Measurements from ENCODE around the gene WDR47.
"Not testable (repeated sequence)": the region's sequence is repeated elsewhere in the genome, so short reads cannot be mapped to it uniquely, and the experiment has no call there.

The WDR47 gene

DNA sequence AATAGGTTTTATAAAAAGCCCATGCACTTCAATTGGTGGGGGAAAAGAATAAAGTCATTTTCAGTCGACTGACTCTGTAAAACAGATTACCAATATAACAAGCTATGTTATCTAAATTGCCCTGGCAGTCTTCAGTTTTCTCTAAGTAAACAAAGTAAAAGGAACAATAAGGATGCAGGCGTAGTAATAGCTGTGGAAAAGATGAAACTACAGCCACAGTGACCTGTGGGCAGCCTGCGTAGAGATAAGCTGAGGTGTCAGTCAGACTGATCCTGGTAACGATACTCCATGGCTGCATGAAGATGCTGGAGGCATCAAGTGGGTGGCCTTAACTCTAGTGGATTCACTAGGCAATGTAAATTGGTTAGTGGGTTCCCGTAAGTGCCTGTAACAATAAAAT is 108.0 kb downstream of the WDR47 start:
- TF ChIP-seq, protein P1, sequence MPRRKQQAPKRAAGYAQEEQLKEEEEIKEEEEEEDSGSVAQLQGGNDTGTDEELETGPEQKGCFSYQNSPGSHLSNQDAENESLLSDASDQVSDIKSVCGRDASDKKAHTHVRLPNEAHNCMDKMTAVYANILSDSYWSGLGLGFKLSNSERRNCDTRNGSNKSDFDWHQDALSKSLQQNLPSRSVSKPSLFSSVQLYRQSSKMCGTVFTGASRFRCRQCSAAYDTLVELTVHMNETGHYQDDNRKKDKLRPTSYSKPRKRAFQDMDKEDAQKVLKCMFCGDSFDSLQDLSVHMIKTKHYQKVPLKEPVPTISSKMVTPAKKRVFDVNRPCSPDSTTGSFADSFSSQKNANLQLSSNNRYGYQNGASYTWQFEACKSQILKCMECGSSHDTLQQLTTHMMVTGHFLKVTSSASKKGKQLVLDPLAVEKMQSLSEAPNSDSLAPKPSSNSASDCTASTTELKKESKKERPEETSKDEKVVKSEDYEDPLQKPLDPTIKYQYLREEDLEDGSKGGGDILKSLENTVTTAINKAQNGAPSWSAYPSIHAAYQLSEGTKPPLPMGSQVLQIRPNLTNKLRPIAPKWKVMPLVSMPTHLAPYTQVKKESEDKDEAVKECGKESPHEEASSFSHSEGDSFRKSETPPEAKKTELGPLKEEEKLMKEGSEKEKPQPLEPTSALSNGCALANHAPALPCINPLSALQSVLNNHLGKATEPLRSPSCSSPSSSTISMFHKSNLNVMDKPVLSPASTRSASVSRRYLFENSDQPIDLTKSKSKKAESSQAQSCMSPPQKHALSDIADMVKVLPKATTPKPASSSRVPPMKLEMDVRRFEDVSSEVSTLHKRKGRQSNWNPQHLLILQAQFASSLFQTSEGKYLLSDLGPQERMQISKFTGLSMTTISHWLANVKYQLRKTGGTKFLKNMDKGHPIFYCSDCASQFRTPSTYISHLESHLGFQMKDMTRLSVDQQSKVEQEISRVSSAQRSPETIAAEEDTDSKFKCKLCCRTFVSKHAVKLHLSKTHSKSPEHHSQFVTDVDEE (CRISPR knock-in tag; IDR thresholded peaks at IDR 0.05) = no peak
- TF ChIP-seq, protein P2, sequence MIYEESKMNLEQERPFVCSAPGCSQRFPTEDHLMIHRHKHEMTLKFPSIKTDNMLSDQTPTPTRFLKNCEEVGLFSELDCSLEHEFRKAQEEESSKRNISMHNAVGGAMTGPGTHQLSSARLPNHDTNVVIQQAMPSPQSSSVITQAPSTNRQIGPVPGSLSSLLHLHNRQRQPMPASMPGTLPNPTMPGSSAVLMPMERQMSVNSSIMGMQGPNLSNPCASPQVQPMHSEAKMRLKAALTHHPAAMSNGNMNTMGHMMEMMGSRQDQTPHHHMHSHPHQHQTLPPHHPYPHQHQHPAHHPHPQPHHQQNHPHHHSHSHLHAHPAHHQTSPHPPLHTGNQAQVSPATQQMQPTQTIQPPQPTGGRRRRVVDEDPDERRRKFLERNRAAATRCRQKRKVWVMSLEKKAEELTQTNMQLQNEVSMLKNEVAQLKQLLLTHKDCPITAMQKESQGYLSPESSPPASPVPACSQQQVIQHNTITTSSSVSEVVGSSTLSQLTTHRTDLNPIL (CRISPR knock-in tag; IDR thresholded peaks at IDR 0.05; ENCODE audit: low read depth) = no peak
- TF ChIP-seq OSR1 (CRISPR knock-in tag; IDR thresholded peaks at IDR 0.05) (no peak), ZNF8 (CRISPR knock-in tag; IDR thresholded peaks at IDR 0.05) (no peak)
- ATAC-seq = no peak

- not testable (repeated sequence) for ATAC-seq
Measured at GRCh38 chr1:108927565-108927964, 114.3 kb downstream of the WDR47 start.

GRCh38 chr1:108925920-108926319 is 116.0 kb downstream of the WDR47 start:
- ATAC-seq = no peak
- no peak for TF ChIP-seq ZFP30 (CRISPR knock-in tag; IDR thresholded peaks at IDR 0.05)
- no peak for TF ChIP-seq ESRRG (CRISPR knock-in tag; IDR thresholded peaks at IDR 0.05)
- TF ChIP-seq PPARA (CRISPR knock-in tag; IDR thresholded peaks at IDR 0.05; ENCODE audit: borderline replicate concordance) = no peak
- TF ChIP-seq ZFP3 (CRISPR knock-in tag; IDR thresholded peaks at IDR 0.05) = no peak
- no peak for TF ChIP-seq RARB (CRISPR knock-in tag; IDR thresholded peaks at IDR 0.05)
- TF ChIP-seq PATZ1 (CRISPR knock-in tag; IDR thresholded peaks at IDR 0.05; ENCODE audit: borderline replicate concordance) = no peak
- no peak for TF ChIP-seq ZC3H10 (CRISPR knock-in tag; IDR thresholded peaks at IDR 0.05)
- no peak for TF ChIP-seq CSDC2 (CRISPR knock-in tag; IDR thresholded peaks at IDR 0.05)
- TF ChIP-seq, protein P3, sequence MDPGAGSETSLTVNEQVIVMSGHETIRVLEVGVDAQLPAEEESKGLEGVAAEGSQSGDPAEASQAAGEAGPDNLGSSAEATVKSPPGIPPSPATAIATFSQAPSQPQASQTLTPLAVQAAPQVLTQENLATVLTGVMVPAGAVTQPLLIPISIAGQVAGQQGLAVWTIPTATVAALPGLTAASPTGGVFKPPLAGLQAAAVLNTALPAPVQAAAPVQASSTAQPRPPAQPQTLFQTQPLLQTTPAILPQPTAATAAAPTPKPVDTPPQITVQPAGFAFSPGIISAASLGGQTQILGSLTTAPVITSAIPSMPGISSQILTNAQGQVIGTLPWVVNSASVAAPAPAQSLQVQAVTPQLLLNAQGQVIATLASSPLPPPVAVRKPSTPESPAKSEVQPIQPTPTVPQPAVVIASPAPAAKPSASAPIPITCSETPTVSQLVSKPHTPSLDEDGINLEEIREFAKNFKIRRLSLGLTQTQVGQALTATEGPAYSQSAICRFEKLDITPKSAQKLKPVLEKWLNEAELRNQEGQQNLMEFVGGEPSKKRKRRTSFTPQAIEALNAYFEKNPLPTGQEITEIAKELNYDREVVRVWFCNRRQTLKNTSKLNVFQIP (CRISPR knock-in tag; IDR thresholded peaks at IDR 0.05; ENCODE audit: borderline replicate concordance, low read depth) = no peak
- no peak for TF ChIP-seq ISL1 (CRISPR knock-in tag; IDR thresholded peaks at IDR 0.05)
- TF ChIP-seq, protein P1 (CRISPR knock-in tag; IDR thresholded peaks at IDR 0.05) = no peak
- TF ChIP-seq TOX (CRISPR knock-in tag; IDR thresholded peaks at IDR 0.05; ENCODE audit: borderline replicate concordance) = no peak
- TF ChIP-seq GLIS3 (CRISPR knock-in tag; IDR thresholded peaks at IDR 0.05) = no peak
